HCT116 (cell line): ENCODE data around the gene EEPD1. TPM values are rescaled to one million over a fixed set of nuclear protein-coding genes. Genes with fewer than 3 reads are reported as not detected.

Experiments
- ATAC-seq: fragments of 200-7000 bp; cut with Tn5 transposase; 2 replicates; pipeline ENCODE4 v1.9.1; 2020; ENCODE audit warnings: mild to moderate bottlenecking, moderate library complexity
- BruUV-seq: library from RNA; stranded (reverse); fragments of 400-500 nt; replicated peaks from 2 replicates; lab custom pipeline; 2021; lab: Mats Ljungman, UMichigan
- CTCF ChIA-PET: fragments of 300-600 bp; sonication (Branson Sonifier 250); formaldehyde crosslinking; loops from one replicate; lab custom pipeline; 2021; ENCODE audit warnings: antibody characterized with exemption; lab: Charles Lee
- POLR2A ChIA-PET: fragments of 300-600, 350-600 bp; sonication (Branson Sonifier 250); formaldehyde crosslinking; loops from one replicate; lab custom pipeline; 2021; ENCODE audit warnings: antibody characterized with exemption; lab: Charles Lee
- RAD21 ChIA-PET, 2 experiments: fragments of 300-600 bp; sonication (Branson Sonifier 250); formaldehyde crosslinking; loops; one replicate each; lab custom pipeline; 2023; ENCODE audit warnings: low total read pairs in 2 of 2; ENCODE audit not compliant: uncharacterized antibody in 2 of 2, unreplicated experiment in 2 of 2, low non-redundant PET in 1 of 2; lab: Charles Lee
- DNase-seq: peaks from one replicate; pipeline ENCODE4 v3.0.0-alpha.2; 2010; ENCODE audit warnings: low read depth, low spot score
- H2AFZ ChIP-seq: fragments of 200-600 bp; shearing (Covaris generic), sonication (generic); 2 replicates; pipeline ENCODE4 v1.6.1; 2017; ENCODE audit warnings: low read depth, mixed run types, mixed read lengths, antibody characterized with exemption, low read length; ENCODE audit not compliant: poor library complexity, severe bottlenecking
- H3K27ac ChIP-seq: 2 replicates; pipeline ENCODE4 v1.5.1; 2012; ENCODE audit warnings: low read depth, low read length
- H3K27me3 ChIP-seq: fragments of 200-600 bp; sonication (generic); 2 replicates; pipeline ENCODE4 v1.6.1; 2016; ENCODE audit warnings: mixed run types, low read length, mixed read lengths; ENCODE audit not compliant: insufficient read depth
- H3K36me3 ChIP-seq, 2 experiments: fragments of 200-500 bp in 1 of 2; fragments of 200-600 bp in 1 of 2; sonication (Bioruptor generic) in 1 of 2; sonication (generic) in 1 of 2; 2 replicates each; pipeline versions ENCODE4 v1.5.1 to v1.6.1; 2014 to 2016; ENCODE audit warnings: low read length in 2 of 2, inconsistent platforms in 1 of 2, mixed read lengths in 1 of 2, mixed run types in 1 of 2; ENCODE audit not compliant: insufficient read depth in 2 of 2, control insufficient read depth in 1 of 2
- H3K4me1 ChIP-seq, 2 experiments: fragments of 200-600 bp in 1 of 2; sonication (generic) in 1 of 2; 2 replicates each; pipeline versions ENCODE4 v1.5.1 to v1.6.1; 2012 to 2017; ENCODE audit warnings: low read length in 2 of 2, inconsistent platforms in 1 of 2, mild to moderate bottlenecking in 1 of 2, mixed read lengths in 1 of 2, mixed run types in 1 of 2, moderate library complexity in 1 of 2; ENCODE audit not compliant: insufficient read depth in 2 of 2, control insufficient read depth in 1 of 2
- H3K4me2 ChIP-seq: fragments of 200-600 bp; sonication (generic); 2 replicates; pipeline ENCODE4 v1.6.1; 2017; ENCODE audit warnings: mixed run types, low read length, mixed read lengths
- H3K4me3 ChIP-seq, 2 experiments: fragments of 200-600 bp in 1 of 2; sonication (generic) in 1 of 2; replicated peaks in 1 of 2; 2 replicates each; pipeline ENCODE4 v1.5.1; 2011 to 2016; ENCODE audit warnings: low read length in 2 of 2, control low read depth in 1 of 2, low read depth in 1 of 2, mild to moderate bottlenecking in 1 of 2, mixed read lengths in 1 of 2, mixed run types in 1 of 2
- H3K79me2 ChIP-seq: fragments of 200-600 bp; sonication (generic); 2 replicates; pipeline ENCODE4 v1.6.1; 2017; ENCODE audit warnings: mild to moderate bottlenecking, mixed run types, low read length, moderate library complexity, mixed read lengths; ENCODE audit not compliant: insufficient read depth
- H3K9ac ChIP-seq: fragments of 200-600 bp; sonication (generic); 2 replicates; pipeline ENCODE4 v1.6.1; 2016; ENCODE audit warnings: low read length, mixed read lengths
- H3K9me2 ChIP-seq: fragments of 200-600 bp; sonication (generic), shearing (Covaris generic); 2 replicates; pipeline ENCODE4 v1.6.1; 2017; ENCODE audit warnings: mixed run types, mild to moderate bottlenecking, moderate library complexity; ENCODE audit not compliant: insufficient read depth
- H3K9me3 ChIP-seq, 2 experiments: fragments of 200-500 bp in 1 of 2; fragments of 200-600 bp in 1 of 2; sonication (Bioruptor generic) in 1 of 2; sonication (generic) in 1 of 2; 2 replicates each; pipeline ENCODE4 v1.6.1; 2014 to 2017; ENCODE audit warnings: low read length in 2 of 2, mixed read lengths in 2 of 2, inconsistent platforms in 1 of 2, low read depth in 1 of 2, mild to moderate bottlenecking in 1 of 2, mixed run types in 1 of 2, moderate library complexity in 1 of 2; ENCODE audit not compliant: control insufficient read depth in 1 of 2, insufficient read depth in 1 of 2
- H4K20me1 ChIP-seq: fragments of 200-600 bp; sonication (generic), shearing (Covaris generic); 2 replicates; pipeline ENCODE4 v1.6.1; 2017; ENCODE audit warnings: mixed run types, mild to moderate bottlenecking, moderate library complexity; ENCODE audit not compliant: insufficient read depth
- CBX3 ChIP-seq: IDR thresholded peaks from 2 replicates; pipeline ENCODE4 v1.6.1; 2012; ENCODE audit warnings: low read depth
- EGR1 ChIP-seq: IDR thresholded peaks from 2 replicates; pipeline ENCODE4 v1.6.1; 2012; ENCODE audit warnings: low read depth
- ELF1 ChIP-seq: IDR thresholded peaks from 2 replicates; pipeline ENCODE4 v1.6.1; 2012; ENCODE audit warnings: low read depth, borderline replicate concordance
- EZH2 ChIP-seq: fragments of 200-600 bp; sonication (generic); IDR thresholded peaks from 2 replicates; pipeline ENCODE4 v1.6.1; 2017; ENCODE audit warnings: antibody characterized with exemption, mixed run types
- FOSL1 ChIP-seq: IDR thresholded peaks from 2 replicates; pipeline ENCODE4 v1.6.1; 2012; ENCODE audit warnings: low read depth
- JUND ChIP-seq: IDR thresholded peaks from 2 replicates; pipeline ENCODE4 v1.6.1; 2012
- POLR2A ChIP-seq: IDR thresholded peaks from 2 replicates; pipeline ENCODE4 v1.7.0; 2011; ENCODE audit warnings: borderline replicate concordance; ENCODE audit not compliant: insufficient read depth, insufficient read length; ENCODE audit errors: extremely low read depth
- SIN3A ChIP-seq: IDR thresholded peaks from 2 replicates; pipeline ENCODE4 v1.6.1; 2012; ENCODE audit warnings: low read depth
- ZFX ChIP-seq: fragments of 450-650 bp; IDR thresholded peaks from 2 replicates; pipeline ENCODE4 v1.6.1; 2017
- ZNF274 ChIP-seq: fragments of 200-500 bp; sonication (Bioruptor generic); IDR thresholded peaks from 2 replicates; pipeline ENCODE4 v1.6.1; 2014; ENCODE audit warnings: mild to moderate bottlenecking, low read depth, low read length, inconsistent platforms
- intact Hi-C: fragments of 100-400 bp; cut with micrococcal nuclease; formaldehyde crosslinking; loops from 2 replicates; pipeline ENCODE4 v1.10.0; 2022
- total RNA-seq: library from RNA; stranded (reverse); gene quantifications from one replicate; pipeline ENCODE4 v1.2.1, GENCODE V29; 2021; ENCODE audit not compliant: unreplicated experiment
- TF ChIP-seq, protein P1 (sequence below): IDR thresholded peaks from 2 replicates; pipeline ENCODE4 v1.6.1; 2012
- TF ChIP-seq, protein P2 (sequence below), 3 experiments: fragments of 200-600 bp in 1 of 3; sonication (generic) in 1 of 3; IDR thresholded peaks in 2 of 3; conservative IDR thresholded peaks in 1 of 3; 2 replicates each; pipeline ENCODE4 v1.5.1; 2012 to 2017; ENCODE audit warnings: low read depth in 2 of 3, low read length in 2 of 3, antibody characterized with exemption in 1 of 3, borderline replicate concordance in 1 of 3, control low read depth in 1 of 3, mild to moderate bottlenecking in 1 of 3, mixed read lengths in 1 of 3, mixed run types in 1 of 3, moderate library complexity in 1 of 3; ENCODE audit not compliant: insufficient read depth in 1 of 3
- TF ChIP-seq, protein P3 (sequence below): IDR thresholded peaks from 2 replicates; pipeline ENCODE4 v1.6.1; 2011; ENCODE audit warnings: mild to moderate bottlenecking, low read length, moderate library complexity; ENCODE audit not compliant: insufficient replicate concordance; ENCODE audit errors: extremely low read depth
- TF ChIP-seq, protein P4 (sequence below): IDR thresholded peaks from 2 replicates; pipeline ENCODE4 v1.6.1; 2012; ENCODE audit warnings: low read depth
- TF ChIP-seq, protein P5 (sequence below): IDR thresholded peaks from 2 replicates; pipeline ENCODE4 v1.6.1; 2012

Gene EEPD1
- total RNA-seq, 1 experiment from 2014 or later: 4.2 TPM

DNA sequence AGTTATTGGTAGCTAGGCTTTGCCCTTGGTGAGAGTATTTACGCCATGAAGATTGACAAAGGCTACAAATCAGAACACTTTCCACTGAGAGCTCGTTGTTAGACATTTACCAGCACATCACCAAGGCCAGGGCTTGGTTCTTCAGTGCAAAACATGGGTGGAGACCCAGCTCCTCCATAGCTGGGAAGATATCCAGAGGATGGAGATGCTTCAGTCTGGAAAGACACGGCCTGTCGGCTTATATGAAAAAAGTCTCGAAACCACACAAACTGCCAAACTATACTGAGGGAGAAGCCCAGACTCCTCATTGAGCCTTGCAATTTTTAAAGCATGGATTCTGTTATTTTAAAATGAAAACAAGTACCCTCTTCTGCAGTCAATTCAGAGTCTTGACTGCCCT, 153.2 kb downstream of the EEPD1 start:
- Histone ChIP-seq H3K9me2 (no peaks in the 10 kb centered on the region), H3K4me2 (no peak overlapping the region), H3K27ac (no peak overlapping the region), H3K9me3 (no peaks in the 10 kb centered on the region), H3K36me3 (no peaks in the 10 kb centered on the region), H3K9ac (no peak overlapping the region), H3K79me2 (no peaks in the 10 kb centered on the region), H3K27me3 (no peaks in the 10 kb centered on the region), H2AFZ (no peak overlapping the region), H3K4me1 (peaks cover 28 to 35% of the 10 kb centered on the region in 2 experiments), H3K4me3 (no peak overlapping the region), H4K20me1 (no peaks in the 10 kb centered on the region)
- no peak for ATAC-seq
- no TSS peak for BruUV-seq
- RAD21 ChIA-PET: no interaction called here
- CTCF ChIA-PET: interaction anchor here (0.9 to 2.0 kb wide), 2 partner anchors 13 to 330 kb away, joined by 3 to 8 read pairs; no protein-coding TSS in a partner anchor
- POLR2A ChIA-PET: no interaction called here
- DNase-seq: no peak
- TF ChIP-seq, protein P1, sequence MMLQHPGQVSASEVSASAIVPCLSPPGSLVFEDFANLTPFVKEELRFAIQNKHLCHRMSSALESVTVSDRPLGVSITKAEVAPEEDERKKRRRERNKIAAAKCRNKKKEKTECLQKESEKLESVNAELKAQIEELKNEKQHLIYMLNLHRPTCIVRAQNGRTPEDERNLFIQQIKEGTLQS: no peak
- TF ChIP-seq FOSL1: no peak
- TF ChIP-seq SIN3A: no peak
- no peak for TF ChIP-seq EGR1
- TF ChIP-seq ZNF274: no peak
- TF ChIP-seq, protein P2, sequence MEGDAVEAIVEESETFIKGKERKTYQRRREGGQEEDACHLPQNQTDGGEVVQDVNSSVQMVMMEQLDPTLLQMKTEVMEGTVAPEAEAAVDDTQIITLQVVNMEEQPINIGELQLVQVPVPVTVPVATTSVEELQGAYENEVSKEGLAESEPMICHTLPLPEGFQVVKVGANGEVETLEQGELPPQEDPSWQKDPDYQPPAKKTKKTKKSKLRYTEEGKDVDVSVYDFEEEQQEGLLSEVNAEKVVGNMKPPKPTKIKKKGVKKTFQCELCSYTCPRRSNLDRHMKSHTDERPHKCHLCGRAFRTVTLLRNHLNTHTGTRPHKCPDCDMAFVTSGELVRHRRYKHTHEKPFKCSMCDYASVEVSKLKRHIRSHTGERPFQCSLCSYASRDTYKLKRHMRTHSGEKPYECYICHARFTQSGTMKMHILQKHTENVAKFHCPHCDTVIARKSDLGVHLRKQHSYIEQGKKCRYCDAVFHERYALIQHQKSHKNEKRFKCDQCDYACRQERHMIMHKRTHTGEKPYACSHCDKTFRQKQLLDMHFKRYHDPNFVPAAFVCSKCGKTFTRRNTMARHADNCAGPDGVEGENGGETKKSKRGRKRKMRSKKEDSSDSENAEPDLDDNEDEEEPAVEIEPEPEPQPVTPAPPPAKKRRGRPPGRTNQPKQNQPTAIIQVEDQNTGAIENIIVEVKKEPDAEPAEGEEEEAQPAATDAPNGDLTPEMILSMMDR (IDR thresholded peaks at IDR 0.05 in 2 of 3, conservative IDR thresholded peaks at IDR 0.05 in 1 of 3; ENCODE audit: borderline replicate concordance in 1 of 3, insufficient read depth in 1 of 3, low read depth in 2 of 3, low read length in 2 of 3): no peak
- TF ChIP-seq ZFX: no peak
- TF ChIP-seq CBX3: no peak
- TF ChIP-seq, protein P3, sequence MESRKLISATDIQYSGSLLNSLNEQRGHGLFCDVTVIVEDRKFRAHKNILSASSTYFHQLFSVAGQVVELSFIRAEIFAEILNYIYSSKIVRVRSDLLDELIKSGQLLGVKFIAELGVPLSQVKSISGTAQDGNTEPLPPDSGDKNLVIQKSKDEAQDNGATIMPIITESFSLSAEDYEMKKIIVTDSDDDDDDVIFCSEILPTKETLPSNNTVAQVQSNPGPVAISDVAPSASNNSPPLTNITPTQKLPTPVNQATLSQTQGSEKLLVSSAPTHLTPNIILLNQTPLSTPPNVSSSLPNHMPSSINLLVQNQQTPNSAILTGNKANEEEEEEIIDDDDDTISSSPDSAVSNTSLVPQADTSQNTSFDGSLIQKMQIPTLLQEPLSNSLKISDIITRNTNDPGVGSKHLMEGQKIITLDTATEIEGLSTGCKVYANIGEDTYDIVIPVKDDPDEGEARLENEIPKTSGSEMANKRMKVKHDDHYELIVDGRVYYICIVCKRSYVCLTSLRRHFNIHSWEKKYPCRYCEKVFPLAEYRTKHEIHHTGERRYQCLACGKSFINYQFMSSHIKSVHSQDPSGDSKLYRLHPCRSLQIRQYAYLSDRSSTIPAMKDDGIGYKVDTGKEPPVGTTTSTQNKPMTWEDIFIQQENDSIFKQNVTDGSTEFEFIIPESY: no peak
- no peak for TF ChIP-seq EZH2
- TF ChIP-seq JUND: no peak
- TF ChIP-seq, protein P4, sequence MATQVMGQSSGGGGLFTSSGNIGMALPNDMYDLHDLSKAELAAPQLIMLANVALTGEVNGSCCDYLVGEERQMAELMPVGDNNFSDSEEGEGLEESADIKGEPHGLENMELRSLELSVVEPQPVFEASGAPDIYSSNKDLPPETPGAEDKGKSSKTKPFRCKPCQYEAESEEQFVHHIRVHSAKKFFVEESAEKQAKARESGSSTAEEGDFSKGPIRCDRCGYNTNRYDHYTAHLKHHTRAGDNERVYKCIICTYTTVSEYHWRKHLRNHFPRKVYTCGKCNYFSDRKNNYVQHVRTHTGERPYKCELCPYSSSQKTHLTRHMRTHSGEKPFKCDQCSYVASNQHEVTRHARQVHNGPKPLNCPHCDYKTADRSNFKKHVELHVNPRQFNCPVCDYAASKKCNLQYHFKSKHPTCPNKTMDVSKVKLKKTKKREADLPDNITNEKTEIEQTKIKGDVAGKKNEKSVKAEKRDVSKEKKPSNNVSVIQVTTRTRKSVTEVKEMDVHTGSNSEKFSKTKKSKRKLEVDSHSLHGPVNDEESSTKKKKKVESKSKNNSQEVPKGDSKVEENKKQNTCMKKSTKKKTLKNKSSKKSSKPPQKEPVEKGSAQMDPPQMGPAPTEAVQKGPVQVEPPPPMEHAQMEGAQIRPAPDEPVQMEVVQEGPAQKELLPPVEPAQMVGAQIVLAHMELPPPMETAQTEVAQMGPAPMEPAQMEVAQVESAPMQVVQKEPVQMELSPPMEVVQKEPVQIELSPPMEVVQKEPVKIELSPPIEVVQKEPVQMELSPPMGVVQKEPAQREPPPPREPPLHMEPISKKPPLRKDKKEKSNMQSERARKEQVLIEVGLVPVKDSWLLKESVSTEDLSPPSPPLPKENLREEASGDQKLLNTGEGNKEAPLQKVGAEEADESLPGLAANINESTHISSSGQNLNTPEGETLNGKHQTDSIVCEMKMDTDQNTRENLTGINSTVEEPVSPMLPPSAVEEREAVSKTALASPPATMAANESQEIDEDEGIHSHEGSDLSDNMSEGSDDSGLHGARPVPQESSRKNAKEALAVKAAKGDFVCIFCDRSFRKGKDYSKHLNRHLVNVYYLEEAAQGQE: no peak
- TF ChIP-seq, protein P5, sequence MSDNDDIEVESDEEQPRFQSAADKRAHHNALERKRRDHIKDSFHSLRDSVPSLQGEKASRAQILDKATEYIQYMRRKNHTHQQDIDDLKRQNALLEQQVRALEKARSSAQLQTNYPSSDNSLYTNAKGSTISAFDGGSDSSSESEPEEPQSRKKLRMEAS: no peak
- TF ChIP-seq POLR2A: no peak
- no peak for TF ChIP-seq ELF1
- TF ChIP-seq, all 23 proteins: peak for 0
- intact Hi-C loops: no loop called here
